Vagina (tissue), 2 donors: ENCODE measurements around the gene NCS1.

ENCODE experiments used
- POLR2A ChIP-seq, 2 donors: fragments of 450-650 bp; IDR thresholded peaks; one replicate each; pipeline ENCODE4 v1.6.1; 2017; ENCODE audit warnings: antibody characterized with exemption in 2 of 2, mild to moderate bottlenecking in 2 of 2, moderate library complexity in 2 of 2
- TF ChIP-seq, protein P1 (sequence below), 3 experiments: fragments of 450-650 bp in 2 of 3; fragments of 200-600 bp in 1 of 3; sonication (generic) in 1 of 3; IDR thresholded peaks; one replicate each; pipeline ENCODE4 v1.5.1; 2017 to 2019; ENCODE audit warnings: antibody characterized with exemption in 3 of 3, mild to moderate bottlenecking in 2 of 3, moderate library complexity in 2 of 3

DNA sequence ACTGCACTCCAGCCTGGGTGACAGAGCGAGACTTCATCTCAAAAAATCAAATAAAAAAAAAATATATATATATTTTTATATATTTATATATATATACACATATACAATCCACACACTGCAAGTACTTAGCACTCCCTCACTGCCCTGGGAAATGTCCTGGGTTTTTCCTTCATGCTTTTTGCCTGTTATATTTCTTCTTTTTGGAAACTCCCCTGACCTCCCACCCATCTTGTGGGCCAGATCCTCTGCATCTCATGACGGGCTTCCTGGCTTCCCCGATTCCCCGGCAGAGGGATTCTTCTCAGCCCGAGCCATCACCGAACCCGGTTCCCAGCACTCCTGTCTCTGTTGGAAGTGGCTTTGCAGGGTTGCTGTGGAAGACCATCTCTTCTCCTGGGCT is 39.5 kb upstream of the NCS1 start:
- TF ChIP-seq POLR2A (IDR thresholded peaks at IDR 0.05): no peak
- TF ChIP-seq, protein P1, sequence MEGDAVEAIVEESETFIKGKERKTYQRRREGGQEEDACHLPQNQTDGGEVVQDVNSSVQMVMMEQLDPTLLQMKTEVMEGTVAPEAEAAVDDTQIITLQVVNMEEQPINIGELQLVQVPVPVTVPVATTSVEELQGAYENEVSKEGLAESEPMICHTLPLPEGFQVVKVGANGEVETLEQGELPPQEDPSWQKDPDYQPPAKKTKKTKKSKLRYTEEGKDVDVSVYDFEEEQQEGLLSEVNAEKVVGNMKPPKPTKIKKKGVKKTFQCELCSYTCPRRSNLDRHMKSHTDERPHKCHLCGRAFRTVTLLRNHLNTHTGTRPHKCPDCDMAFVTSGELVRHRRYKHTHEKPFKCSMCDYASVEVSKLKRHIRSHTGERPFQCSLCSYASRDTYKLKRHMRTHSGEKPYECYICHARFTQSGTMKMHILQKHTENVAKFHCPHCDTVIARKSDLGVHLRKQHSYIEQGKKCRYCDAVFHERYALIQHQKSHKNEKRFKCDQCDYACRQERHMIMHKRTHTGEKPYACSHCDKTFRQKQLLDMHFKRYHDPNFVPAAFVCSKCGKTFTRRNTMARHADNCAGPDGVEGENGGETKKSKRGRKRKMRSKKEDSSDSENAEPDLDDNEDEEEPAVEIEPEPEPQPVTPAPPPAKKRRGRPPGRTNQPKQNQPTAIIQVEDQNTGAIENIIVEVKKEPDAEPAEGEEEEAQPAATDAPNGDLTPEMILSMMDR (IDR thresholded peaks at IDR 0.05): no peak
